ENCODE results near the gene DNAJB9.

Gene DNAJB9

DNA sequence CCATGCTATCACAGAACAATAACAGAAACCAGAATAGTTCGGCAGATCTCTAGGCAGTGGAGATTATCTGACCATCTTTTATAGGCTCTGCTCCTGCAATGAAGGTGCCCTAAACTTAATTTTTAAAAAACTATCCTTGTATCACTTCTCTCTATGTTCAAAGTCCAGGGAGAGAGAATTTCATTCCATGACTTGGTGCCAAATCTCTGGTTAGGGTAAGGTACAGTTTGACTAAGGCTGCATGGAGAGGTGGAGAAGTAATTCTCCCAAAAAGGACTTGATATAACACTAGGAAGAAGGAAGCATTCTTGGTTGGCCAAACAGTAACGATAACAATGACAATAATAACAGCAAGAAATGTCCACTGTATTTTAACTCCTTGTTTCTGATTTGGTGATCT, 40.0 kb downstream of the DNAJB9 start:
- peak overlapping the region; percentile 90 for H3K27ac ChIP-seq
- no peak for TF ChIP-seq ZFX (IDR thresholded peaks at IDR 0.05)
- TF ChIP-seq, protein P1, sequence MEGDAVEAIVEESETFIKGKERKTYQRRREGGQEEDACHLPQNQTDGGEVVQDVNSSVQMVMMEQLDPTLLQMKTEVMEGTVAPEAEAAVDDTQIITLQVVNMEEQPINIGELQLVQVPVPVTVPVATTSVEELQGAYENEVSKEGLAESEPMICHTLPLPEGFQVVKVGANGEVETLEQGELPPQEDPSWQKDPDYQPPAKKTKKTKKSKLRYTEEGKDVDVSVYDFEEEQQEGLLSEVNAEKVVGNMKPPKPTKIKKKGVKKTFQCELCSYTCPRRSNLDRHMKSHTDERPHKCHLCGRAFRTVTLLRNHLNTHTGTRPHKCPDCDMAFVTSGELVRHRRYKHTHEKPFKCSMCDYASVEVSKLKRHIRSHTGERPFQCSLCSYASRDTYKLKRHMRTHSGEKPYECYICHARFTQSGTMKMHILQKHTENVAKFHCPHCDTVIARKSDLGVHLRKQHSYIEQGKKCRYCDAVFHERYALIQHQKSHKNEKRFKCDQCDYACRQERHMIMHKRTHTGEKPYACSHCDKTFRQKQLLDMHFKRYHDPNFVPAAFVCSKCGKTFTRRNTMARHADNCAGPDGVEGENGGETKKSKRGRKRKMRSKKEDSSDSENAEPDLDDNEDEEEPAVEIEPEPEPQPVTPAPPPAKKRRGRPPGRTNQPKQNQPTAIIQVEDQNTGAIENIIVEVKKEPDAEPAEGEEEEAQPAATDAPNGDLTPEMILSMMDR (conservative IDR thresholded peaks at IDR 0.05) = no peak

DNA sequence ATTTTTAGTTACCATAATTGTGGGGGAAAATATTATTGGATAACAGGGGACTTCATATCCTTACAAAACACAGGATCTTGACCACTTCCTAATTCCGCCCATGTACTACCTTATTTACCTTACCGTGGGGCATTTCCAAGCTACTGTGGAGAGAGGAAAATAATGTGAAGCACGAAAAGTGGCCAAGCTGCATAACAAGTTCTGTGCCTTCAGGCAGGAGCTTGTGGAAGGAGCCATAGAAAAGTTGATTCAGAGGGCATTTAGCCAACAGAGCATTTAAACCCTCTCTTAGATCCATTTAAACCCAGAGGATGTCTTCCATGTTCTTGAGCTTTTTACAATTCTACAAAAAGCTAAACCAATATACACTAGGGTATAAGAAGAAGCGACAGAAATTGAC, 41.6 kb downstream of the DNAJB9 start:
- peak overlapping the region; percentile 90 for H3K27ac ChIP-seq
- TF ChIP-seq, protein P1 (conservative IDR thresholded peaks at IDR 0.05) = no peak

DNA sequence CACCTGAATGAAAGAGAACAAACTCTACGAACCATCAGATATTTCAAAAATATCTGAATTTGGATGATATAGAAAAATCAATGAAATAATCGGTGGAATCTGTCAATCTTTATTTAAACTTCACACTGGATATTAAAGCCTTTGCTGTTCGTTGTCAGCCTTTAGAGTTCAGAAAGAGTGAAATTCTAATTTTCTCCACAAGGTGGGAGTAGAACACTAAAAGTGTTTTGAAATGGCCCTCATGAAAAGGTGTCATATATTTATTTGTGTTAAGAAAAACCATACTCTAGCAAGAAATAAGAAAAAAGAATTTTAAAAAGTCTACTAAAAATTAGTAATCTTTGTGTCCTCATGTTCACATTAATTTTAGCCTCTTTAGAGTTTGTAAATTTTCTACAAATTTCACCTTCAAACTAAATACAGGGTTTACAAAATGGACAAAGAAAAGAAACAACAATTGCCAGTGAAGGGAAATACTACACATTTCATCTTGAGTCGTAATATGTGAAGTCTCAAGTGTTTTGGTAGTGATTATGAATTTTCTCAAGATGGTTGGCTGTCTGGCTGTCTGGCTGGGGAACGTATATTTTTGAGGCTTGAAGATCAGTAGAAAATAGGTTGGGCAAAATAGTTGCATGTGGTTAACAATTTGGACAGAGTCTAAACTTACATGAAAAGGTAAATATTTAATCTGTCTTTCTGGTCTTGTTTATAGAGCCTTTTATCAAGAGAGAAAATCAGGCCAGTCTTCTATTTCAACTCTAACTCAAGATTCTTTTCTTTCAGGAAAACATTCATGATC, 43.7 kb downstream of the DNAJB9 start:
- TF ChIP-seq, protein P1 (conservative IDR thresholded peaks at IDR 0.05) = peak; percentile 92
- TF ChIP-seq ZFX (IDR thresholded peaks at IDR 0.05) = no peak
- H3K27ac ChIP-seq = peak overlapping the region; percentile 76; the same call in 1 of the 2 replicates

DNA sequence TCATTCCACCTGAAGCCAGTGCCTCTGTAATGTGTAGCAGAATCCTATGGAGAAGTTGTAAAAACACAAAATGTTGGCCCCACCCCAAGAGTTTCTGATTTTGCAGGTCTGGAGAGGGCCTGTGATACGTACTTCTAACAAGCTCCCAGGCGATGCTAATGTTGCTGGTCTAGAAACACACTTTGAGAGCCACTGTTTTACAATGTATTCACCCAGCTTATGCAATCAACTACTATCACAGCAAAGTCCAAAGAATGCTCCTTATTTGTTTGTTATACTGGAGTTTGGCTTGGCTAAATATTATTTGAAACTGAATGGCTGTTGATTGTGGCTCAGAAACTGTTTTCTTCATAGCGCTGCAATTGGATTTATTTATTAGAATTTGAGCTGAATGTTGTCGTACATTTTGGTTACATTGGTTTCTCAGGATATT, 44.3 kb downstream of the DNAJB9 start:
- TF ChIP-seq, protein P1 (conservative IDR thresholded peaks at IDR 0.05) = no peak
- no peak for TF ChIP-seq ZFX (IDR thresholded peaks at IDR 0.05)
- H3K27ac ChIP-seq = peak overlapping the region; percentile 76; the same call in 1 of the 2 replicates

DNA sequence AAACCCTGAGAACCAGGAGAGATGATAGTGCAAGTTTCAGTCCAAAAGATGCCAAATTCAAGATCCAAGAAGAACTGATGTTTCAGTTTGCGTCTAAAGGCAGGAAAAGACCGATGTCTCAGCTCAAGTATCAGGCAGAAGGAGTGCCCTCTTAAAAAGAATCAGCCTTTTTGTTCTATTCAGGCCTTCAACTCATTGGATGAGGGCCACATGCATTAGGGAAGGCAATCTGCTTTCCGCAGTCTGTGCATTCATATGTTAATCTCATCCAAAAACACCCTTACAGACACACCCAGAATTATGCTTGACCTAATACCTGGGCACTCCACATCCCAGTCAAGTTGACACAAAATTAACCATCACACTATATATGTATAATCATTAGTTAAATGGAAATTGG, 45.2 kb downstream of the DNAJB9 start:
- no peak for TF ChIP-seq ZFX (IDR thresholded peaks at IDR 0.05)
- TF ChIP-seq, protein P1 (conservative IDR thresholded peaks at IDR 0.05) = no peak
- peak overlapping the region; percentile 76; the same call in 1 of the 2 replicates for H3K27ac ChIP-seq

DNA sequence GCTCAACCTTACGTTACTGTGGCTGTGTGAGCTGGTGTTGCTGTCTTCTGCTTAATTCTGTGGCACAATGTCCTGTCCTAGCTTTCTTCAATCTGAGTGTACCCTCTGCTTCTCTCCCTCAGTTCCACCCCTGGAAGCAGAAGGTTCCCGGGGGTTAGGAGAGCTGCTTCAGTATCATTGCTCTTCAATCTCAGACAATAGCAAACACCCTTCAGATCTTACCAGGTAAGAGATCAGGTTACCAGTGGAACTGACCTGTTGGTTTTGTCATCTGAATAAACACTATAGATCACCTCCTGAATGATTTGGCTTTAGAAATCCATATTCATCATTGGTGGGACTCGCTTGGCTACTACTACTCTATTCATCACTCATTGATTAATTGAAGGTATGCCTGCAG, 48.4 kb downstream of the DNAJB9 start:
- no peak overlapping the region for H3K27ac ChIP-seq
- TF ChIP-seq, protein P1 (conservative IDR thresholded peaks at IDR 0.05) = no peak
- TF ChIP-seq ZFX (IDR thresholded peaks at IDR 0.05) = no peak

DNA sequence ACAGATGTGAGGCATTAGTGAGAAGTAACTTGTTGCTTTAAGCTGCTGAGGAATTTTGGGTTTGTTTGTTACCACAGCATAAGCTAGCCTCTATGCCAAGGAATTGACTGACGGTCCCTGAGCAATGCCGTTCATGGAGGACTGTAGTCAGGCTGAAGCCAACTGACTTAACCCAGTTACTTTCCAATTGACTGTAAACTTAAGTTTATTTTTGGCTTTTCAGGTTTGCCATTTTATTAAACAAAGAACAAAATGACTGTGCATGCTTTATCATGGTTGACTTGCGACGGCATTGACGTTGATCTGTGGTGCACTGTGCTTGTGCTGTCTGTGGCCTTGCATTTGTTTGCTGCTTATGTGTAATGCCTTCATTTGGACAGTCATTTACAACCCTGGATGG, 53.5 kb downstream of the DNAJB9 start:
- no peak overlapping the region; the same call in 1 of the 2 replicates for H3K27ac ChIP-seq
- TF ChIP-seq ZFX (IDR thresholded peaks at IDR 0.05) = no peak
- TF ChIP-seq, protein P1 (conservative IDR thresholded peaks at IDR 0.05) = no peak

All from C4-2B (cell line).